Measurements from ENCODE around the gene JAKMIP2.

JAKMIP2 gene

DNA sequence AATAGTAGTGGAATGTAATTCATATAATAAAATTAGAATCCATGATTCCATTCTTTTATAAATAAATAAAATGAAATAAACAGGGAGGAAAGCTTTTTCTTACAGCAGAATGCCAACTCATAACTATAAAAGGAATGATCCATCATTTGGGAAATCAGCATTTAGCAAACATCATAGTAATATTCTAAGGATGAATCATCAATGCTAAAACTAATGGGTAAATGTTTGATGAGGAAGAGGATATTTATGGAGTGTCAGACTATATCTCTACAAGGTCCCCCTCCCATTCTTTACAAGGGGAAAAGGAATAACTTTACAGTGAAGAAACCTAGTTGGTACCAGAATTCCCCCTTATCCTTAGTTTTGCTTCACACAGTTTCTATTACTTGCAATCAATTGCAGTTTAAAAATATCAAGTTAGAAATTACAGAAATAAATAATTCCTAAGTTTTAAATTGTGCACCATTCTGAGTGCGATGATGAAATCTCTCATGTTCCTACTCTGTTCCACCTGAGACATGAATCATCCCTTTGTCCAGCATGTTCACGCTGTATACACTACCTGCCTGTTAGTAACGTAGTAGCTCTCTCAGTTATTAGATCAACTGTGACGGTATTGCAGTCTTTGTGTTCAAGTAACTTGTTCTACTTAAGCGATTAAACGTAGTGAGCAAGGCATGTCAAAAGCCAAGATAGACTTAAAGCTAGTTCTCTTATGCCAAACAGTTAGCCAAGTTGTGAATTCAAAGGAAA, 14.2 kb upstream of the JAKMIP2 start:
- in situ Hi-C loops (cut with HindIII; ENCODE audit: low pct_ligation_motif_present, low pct_unique_long_range_greater_than_20kb, low sequenced_read_pairs): no loop called here
- no peak for DNase-seq

GRCh38 chr5:147791181-147791580, 8.7 kb upstream of the JAKMIP2 start:
- in situ Hi-C loops (cut with HindIII; ENCODE audit: low pct_ligation_motif_present, low pct_unique_long_range_greater_than_20kb, low sequenced_read_pairs): no loop called here
- no peak for DNase-seq

DNA sequence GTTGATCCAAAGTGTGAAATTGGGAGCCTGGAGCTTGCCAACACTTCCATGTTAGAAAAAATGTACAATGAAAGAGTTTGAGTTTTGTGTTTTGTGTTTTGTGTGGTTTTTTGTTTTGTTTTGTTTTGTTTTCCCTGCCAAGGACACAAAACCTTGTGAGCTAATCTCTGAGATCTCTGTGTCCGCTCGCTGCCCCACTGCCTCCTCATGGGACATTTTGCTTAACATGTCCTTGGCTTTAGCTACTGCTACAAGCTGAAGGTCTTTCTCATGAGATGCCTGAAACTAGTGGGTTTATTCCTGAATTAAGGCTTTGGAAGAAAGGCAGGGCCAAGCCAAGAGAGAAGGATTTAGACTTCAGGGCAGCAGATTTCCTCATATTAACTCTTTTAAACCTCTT, 7.3 kb upstream of the JAKMIP2 start:
- no peak for DNase-seq
- in situ Hi-C loops (cut with HindIII; ENCODE audit: low pct_ligation_motif_present, low pct_unique_long_range_greater_than_20kb, low sequenced_read_pairs): no loop called here

DNA sequence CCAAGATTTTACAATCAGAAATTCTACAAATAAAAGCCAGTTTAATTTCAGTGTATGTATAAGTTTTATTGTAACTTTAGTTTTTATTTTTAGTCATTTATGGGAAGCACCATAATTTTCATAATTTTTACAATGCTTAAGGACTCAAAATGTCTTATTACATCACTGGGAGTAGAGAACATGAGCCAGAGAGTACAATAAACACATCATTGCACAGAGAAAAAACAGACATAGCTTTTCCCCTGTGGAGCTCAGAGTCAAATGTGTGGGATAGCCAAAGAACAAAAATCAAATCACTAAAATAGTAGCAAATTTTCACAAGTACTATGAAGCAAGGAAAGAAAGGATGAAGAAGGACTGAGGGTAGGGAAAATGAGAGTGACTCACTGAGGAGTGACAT, 5.5 kb upstream of the JAKMIP2 start:
- in situ Hi-C loops (cut with HindIII; ENCODE audit: low pct_ligation_motif_present, low pct_unique_long_range_greater_than_20kb, low sequenced_read_pairs): no loop called here
- no peak for DNase-seq

- no peak for DNase-seq
- in situ Hi-C loops (cut with HindIII; ENCODE audit: low pct_ligation_motif_present, low pct_unique_long_range_greater_than_20kb, low sequenced_read_pairs): no loop called here
Observed at GRCh38 chr5:147786142-147786541, 3.6 kb upstream of the JAKMIP2 start.

GRCh38 chr5:147784146-147784987, 1.8 kb upstream of the JAKMIP2 start:
- no peak for DNase-seq
- in situ Hi-C loops (cut with HindIII; ENCODE audit: low pct_ligation_motif_present, low pct_unique_long_range_greater_than_20kb, low sequenced_read_pairs): no loop called here

DNA sequence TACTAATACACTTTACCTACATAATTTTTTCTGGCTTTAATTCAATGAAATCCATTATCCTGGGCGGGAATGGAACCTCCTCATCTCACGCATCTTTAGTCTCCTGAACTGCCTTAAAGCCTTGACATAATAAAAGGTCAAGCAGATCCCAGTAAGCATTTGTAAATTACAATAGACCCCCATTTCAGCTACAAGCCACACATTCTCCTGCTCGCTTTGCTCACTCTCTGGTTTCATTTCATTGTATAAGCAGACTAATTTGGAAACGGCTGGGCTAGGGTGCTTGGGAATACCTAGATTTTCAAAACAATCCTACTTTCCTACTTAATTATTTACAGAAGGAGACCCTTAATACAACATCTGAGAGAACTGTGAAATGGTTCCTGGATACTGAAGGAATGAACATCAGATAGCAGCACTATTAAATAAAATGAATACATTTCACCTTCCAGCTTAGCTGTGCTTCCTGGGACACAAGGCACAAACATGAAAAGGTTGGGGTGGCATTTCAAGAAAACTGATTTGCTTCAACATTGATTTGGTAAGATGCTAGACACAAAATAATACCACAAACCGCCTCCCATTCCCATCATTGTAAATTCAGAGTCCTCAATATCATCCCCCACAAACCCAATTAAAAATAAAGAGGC, 1.5 kb downstream of the JAKMIP2 start:
- DNase-seq: no peak
- in situ Hi-C loops (cut with HindIII; ENCODE audit: low pct_ligation_motif_present, low pct_unique_long_range_greater_than_20kb, low sequenced_read_pairs): no loop called here

DNA sequence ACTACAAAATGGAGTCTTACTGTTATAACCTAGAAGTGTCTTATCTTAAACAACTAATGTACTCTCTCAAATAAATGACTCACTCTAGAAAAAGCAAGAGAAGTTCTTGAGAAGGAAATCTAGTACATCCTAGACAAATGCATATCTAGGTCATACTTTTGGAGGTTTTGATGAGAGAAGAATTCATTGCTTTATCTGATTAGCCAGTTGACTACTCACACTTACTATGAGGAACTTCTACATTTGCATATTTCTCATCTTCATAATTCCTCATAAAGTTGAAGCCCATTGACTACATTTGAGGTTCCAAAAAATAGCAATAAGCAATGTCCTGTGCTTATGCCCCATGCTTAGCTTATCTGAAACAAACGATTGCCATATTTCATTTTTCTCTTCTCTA, 2.8 kb downstream of the JAKMIP2 start:
- DNase-seq: no peak
- in situ Hi-C loops (cut with HindIII; ENCODE audit: low pct_ligation_motif_present, low pct_unique_long_range_greater_than_20kb, low sequenced_read_pairs): no loop called here

DNA sequence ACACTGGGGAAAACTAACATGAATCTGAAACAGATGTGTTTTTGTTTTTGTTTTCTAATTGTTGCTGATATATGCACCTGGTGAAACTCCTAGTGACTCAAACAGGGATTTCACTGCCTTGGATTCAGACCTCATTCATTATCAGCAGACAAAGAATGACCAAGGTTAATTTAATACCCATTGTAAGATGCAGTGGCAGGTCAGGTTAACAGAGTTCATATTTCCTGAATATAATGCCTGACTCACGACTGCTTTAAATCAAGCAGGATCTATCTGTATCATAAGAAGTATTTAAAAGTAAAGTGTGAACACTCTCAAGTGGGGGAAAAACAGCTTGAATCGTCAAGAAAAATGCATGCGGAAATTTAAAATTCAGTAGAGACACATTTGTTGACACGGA, 5.5 kb downstream of the JAKMIP2 start:
- DNase-seq: no peak
- in situ Hi-C loops (cut with HindIII; ENCODE audit: low pct_ligation_motif_present, low pct_unique_long_range_greater_than_20kb, low sequenced_read_pairs): no loop called here

DNA sequence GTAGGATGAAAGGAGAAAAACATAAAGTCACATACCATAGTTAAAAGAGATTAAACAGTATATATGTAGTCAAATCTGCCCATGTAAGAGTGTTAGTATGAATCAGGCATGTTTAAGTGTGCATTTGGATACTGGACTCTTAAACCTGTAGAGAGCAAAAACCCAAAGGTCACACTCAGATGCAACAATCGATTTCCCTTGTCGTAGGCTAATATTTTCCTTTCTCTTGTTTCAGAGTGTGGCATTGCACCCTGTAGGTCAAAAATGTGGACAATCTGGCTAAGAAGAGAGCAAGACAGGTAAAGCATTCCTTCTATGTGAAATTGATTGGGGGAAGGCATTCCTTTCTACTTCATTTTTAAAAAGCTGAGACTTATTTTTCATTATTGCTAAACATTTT, 8.9 kb downstream of the JAKMIP2 start:
- DNase-seq: no peak
- in situ Hi-C loops (cut with HindIII; ENCODE audit: low pct_ligation_motif_present, low pct_unique_long_range_greater_than_20kb, low sequenced_read_pairs): no loop called here

- in situ Hi-C loops (cut with HindIII; ENCODE audit: low pct_ligation_motif_present, low pct_unique_long_range_greater_than_20kb, low sequenced_read_pairs): no loop called here
- DNase-seq: no peak
Observed at GRCh38 chr5:147773139-147773538, 9.4 kb downstream of the JAKMIP2 start.

DNA sequence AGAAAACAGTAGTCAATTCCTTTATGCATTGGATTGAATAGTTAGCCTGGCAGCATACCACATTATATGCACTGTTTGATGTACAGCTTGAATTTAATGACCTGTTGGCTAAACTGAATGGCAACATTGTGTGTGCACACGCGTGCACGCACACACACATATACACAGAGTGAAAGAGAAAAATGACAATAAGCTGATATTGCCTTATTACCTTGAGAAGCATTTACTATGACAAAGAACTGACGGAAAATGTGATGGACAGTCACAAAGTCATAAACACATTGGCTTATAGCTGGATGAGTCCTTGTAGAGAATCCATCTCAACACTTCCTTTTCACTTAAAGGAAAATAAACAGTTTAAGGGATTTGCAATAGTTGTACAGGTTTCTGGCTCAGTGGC, 15.5 kb downstream of the JAKMIP2 start:
- in situ Hi-C loops (cut with HindIII; ENCODE audit: low pct_ligation_motif_present, low pct_unique_long_range_greater_than_20kb, low sequenced_read_pairs): no loop called here

DNA sequence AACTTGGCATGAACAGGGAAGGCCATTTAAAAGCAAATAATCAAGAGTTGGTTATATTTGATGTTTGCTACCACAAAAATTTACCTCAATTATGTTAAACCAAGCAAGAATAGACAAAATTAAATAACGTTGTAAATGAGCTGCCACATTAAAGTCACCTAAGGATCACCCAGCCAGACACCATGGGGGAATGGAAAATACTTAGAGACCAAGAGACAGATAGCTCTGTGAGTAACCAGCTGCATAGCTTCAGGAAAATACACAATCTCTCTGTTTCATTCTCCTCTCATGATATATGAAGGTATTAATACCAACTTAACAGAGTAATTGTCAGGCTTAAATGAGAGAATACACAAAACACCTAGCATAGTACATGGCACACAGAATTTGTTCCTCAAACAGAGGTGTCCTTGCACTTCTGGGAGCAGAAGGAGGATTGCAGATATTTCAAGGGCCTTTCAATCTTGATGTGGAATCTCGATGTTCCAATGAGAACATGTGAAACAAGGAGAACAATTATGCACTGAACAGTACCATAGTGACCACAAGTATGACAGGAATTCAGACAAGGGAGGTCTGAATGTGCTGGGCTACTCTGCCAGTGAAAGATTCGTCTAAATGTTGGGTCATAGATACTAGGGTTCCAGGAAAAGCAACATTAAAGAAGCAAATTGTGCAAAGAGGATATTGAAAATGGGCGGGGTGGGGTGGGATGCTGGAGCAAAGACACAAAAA, 18.6 kb downstream of the JAKMIP2 start:
- in situ Hi-C loops (cut with HindIII; ENCODE audit: low pct_ligation_motif_present, low pct_unique_long_range_greater_than_20kb, low sequenced_read_pairs): no loop called here
- peak; percentile 27 for DNase-seq

More for the DNA sequence above, 15.5 kb downstream of the JAKMIP2 start:
- DNase-seq: no peak

DNA sequence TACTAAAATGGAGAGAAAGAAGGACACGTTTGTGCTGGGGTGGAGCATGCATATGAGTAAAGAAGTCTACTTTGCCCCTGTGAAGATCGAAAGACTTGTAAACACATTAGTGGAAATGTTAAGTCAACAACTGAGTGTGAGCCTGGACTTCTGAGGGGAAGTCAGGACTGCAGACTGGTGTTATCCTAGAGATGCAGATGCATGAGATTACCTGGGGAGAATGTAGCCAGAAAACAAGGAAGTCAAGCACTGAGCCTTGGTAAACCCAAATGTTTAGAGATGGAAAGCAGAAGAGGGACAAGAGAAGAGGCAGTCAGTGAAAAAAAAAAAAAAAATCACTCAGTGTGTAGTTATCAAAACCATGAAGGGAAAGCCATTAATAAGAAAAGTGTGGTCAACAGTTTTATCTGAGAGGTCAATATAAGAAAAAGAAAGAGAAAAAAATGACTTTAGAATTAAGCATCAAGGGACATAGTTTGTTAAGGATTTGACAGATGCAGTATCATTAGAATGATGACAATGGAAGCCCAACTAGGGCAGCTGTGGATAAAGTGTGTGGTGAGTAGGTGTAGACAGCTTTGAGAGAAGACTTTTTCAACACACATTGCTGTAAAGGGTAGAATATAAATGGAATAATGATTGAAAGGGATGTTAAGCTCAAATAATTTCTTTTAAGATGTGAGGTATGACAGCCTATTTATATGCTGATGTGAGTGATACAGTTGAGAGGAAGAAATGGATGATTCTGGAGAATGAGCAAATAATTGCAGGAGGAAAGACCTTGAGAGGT, 22.2 kb downstream of the JAKMIP2 start:
- in situ Hi-C loops (cut with HindIII; ENCODE audit: low pct_ligation_motif_present, low pct_unique_long_range_greater_than_20kb, low sequenced_read_pairs): no loop called here
- no peak for DNase-seq

GRCh38 chr5:147759441-147759840, 23.1 kb downstream of the JAKMIP2 start:
- DNase-seq: no peak
- in situ Hi-C loops (cut with HindIII; ENCODE audit: low pct_ligation_motif_present, low pct_unique_long_range_greater_than_20kb, low sequenced_read_pairs): no loop called here

DNA sequence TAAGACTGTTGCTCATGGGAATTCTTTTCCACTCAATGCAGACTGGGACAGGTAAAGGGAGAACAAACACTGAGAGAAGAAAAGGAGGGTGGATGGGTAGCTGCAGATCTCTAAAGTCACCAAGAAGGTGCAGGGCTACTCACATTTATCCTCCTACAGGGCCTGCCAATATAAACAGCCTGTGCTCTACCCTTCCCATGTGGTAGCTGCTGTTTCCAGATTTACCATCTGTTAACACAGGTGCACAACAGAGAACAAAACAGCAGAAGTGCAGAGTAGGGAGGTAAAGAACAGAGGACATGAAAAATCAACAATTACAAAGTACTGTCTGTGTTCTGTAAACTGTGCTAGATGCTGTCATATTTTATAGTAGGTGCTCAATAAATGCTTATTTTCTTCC, 26.0 kb downstream of the JAKMIP2 start:
- in situ Hi-C loops (cut with HindIII; ENCODE audit: low pct_ligation_motif_present, low pct_unique_long_range_greater_than_20kb, low sequenced_read_pairs): no loop called here
- DNase-seq: no peak

DNA sequence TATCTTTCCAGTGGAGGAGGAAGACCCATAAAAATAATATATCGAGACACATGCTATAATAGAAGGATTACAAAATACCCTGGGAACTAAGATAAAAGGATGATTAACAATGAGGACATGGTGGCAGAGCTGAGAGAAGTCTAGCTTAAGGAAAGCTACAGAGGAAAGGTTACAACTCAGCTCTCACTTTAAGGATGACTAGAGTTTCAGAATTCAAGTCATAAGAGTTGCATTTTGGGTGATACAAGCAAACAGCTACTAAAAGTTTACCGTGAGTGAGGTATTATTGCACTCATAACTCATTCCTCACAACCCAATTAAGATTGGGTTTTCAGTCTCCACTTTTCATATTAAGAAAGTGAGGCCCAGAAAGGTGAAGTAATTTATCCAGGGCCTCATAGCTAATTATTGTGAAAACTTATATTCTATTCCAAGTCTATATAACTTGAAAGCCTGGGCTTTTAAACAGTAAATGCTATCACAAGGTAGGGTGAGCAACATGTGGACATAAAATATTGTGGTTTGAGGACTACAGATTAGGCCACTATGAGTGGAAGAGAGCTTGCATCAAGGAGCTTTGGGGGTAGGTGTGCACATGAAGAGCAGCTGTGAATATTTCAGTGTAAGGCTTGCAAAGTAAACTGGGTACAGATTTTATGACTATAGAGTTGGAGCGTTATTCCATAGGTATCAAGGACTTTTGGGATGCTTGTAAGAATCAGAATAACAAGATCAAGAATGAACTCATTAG, 28.0 kb downstream of the JAKMIP2 start:
- DNase-seq: no peak
- in situ Hi-C loops (cut with HindIII; ENCODE audit: low pct_ligation_motif_present, low pct_unique_long_range_greater_than_20kb, low sequenced_read_pairs): no loop called here

GRCh38 chr5:147753765-147754164, 28.8 kb downstream of the JAKMIP2 start:
- no peak for DNase-seq
- in situ Hi-C loops (cut with HindIII; ENCODE audit: low pct_ligation_motif_present, low pct_unique_long_range_greater_than_20kb, low sequenced_read_pairs): no loop called here

Measured in ACHN (cell line).